ENCODE results near the gene RAD51B.
"Not testable (repeated sequence)": the region's sequence is repeated elsewhere in the genome, so short reads cannot be mapped to it uniquely, and the experiment has no call there.

Gene RAD51B

DNA sequence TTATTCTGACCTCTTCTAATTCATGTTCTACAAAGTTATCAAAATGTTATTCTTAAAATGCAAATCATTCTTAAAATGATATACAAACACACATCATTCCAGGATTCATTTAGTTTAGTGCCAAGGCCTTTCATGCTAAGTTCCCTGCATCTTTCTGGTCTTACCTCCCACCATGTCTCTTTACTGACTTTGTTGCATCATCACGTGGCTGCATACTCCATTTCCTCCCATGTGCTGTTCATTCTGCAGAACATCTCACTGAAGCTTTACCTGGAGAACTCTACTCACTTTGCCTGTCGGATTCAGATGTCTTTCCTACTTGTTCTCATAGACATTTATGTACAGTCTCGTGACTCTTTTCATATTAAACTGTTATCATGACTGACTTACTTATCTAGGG lies 278.1 kb downstream of the RAD51B start:
- peaks cover 38% of the 10 kb centered on the region for H3K36me3 Mint-ChIP-seq (ENCODE audit: low read depth)
- H3K27ac Mint-ChIP-seq = peak overlapping the region in 2 of 3 experiments; percentile 11 to 87
- peaks cover 40% of the 10 kb centered on the region for H3K4me1 Mint-ChIP-seq
- H3K4me3 Mint-ChIP-seq = no peak overlapping the region
- TF ChIP-seq, protein P1, sequence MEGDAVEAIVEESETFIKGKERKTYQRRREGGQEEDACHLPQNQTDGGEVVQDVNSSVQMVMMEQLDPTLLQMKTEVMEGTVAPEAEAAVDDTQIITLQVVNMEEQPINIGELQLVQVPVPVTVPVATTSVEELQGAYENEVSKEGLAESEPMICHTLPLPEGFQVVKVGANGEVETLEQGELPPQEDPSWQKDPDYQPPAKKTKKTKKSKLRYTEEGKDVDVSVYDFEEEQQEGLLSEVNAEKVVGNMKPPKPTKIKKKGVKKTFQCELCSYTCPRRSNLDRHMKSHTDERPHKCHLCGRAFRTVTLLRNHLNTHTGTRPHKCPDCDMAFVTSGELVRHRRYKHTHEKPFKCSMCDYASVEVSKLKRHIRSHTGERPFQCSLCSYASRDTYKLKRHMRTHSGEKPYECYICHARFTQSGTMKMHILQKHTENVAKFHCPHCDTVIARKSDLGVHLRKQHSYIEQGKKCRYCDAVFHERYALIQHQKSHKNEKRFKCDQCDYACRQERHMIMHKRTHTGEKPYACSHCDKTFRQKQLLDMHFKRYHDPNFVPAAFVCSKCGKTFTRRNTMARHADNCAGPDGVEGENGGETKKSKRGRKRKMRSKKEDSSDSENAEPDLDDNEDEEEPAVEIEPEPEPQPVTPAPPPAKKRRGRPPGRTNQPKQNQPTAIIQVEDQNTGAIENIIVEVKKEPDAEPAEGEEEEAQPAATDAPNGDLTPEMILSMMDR (IDR thresholded peaks at IDR 0.05; ENCODE audit: unreplicated experiment in 3 of 3) = no peak
- peaks cover 41% of the 10 kb centered on the region for H3K9me3 Mint-ChIP-seq
- H3K27me3 Mint-ChIP-seq (ENCODE audit: low read depth) = no peaks in the 10 kb centered on the region

DNA sequence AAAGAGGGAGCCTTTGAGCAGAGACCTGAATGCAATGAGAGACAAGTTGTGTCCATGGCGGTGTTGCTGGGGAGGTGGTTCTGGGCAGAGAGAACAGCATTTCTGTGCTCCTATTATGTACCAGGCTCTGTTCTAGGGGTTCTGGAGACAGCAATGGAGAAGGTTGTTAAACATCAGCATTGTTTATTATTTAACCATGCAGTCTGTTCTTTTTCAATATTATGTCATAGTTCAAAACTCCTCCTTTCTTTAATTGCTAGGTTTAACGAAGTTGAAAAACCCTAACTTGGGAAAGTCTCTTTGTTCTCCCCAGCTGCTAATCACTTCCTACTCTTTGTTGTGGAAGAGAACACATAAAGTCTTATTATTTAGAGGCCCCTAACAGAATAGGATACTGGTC lies 279.3 kb downstream of the RAD51B start:
- H3K4me1 Mint-ChIP-seq = peaks cover 47% of the 10 kb centered on the region
- H3K36me3 Mint-ChIP-seq (ENCODE audit: low read depth) = peaks cover 36% of the 10 kb centered on the region
- peak overlapping the region; percentile 1 to 87 (median 72) for H3K27ac Mint-ChIP-seq
- no peak overlapping the region for H3K4me3 Mint-ChIP-seq
- TF ChIP-seq, protein P1 (IDR thresholded peaks at IDR 0.05; ENCODE audit: unreplicated experiment in 3 of 3) = no peak
- no peaks in the 10 kb centered on the region for H3K27me3 Mint-ChIP-seq (ENCODE audit: low read depth)
- H3K9me3 Mint-ChIP-seq = peaks cover 42% of the 10 kb centered on the region

DNA sequence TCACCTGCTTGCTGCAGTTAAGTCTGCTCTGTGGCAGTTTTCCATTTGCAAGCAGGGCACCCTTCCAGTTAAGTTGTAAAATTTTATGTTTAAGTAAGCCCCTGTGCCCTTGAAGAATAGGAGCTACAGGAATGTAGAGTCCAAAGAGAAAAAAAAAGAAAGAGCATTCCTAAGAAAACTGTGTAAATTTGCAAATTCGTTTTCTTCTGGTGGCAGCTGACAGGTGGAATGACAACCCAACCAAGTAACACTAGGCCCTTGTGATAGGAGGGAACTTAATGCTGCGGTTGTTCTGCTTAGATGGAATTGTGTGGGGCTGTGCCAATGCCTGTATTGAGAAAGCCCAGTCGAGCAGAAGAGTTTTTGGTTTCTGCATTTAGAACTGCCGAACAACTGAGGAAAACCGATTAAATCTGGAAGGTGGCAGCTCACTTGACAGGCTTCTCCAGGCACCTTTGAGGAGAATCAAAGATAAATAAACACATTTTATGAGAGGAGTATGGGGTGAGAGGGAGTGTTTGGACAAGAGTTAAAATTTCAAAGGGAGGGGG lies 280.0 kb downstream of the RAD51B start:
- peaks cover 46% of the 10 kb centered on the region for H3K4me1 Mint-ChIP-seq
- peaks cover 42% of the 10 kb centered on the region for H3K9me3 Mint-ChIP-seq
- H3K4me3 Mint-ChIP-seq = no peak overlapping the region
- TF ChIP-seq, protein P1 (IDR thresholded peaks at IDR 0.05; ENCODE audit: unreplicated experiment in 3 of 3) = no peak
- peaks cover 36% of the 10 kb centered on the region for H3K36me3 Mint-ChIP-seq (ENCODE audit: low read depth)
- H3K27ac Mint-ChIP-seq = peak overlapping the region; percentile 72 to 87 (median 80)
- H3K27me3 Mint-ChIP-seq (ENCODE audit: low read depth) = no peaks in the 10 kb centered on the region

DNA sequence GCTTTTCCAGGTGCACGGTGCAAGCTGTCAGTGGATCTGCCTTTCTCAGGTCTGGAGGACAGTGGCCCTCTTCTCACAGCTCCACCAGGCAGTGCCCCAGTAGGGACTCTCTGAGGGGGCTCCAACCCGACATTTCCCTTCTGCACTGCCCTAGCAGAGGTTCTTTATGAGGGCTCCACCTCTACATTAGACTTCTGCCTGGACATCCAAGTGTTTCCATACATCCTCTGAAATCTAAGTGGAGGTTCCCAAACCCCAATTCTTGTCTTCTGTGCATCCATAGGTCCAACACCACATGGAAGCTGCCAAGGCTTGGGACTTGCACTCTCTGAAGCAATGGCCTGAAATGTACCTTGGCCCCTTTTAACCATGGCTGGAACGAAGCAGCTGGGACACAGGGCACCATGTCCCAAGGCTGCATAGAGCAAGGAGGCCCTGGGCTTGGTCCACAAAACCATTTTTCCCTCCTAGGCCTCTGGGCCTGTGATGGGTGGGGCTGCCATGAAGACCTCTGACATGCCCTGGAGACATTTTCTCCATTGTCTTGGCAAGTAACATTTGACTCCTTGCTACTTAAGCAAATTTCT lies 282.2 kb downstream of the RAD51B start:
- H3K36me3 Mint-ChIP-seq (ENCODE audit: low read depth) = peaks cover 36% of the 10 kb centered on the region

DNA sequence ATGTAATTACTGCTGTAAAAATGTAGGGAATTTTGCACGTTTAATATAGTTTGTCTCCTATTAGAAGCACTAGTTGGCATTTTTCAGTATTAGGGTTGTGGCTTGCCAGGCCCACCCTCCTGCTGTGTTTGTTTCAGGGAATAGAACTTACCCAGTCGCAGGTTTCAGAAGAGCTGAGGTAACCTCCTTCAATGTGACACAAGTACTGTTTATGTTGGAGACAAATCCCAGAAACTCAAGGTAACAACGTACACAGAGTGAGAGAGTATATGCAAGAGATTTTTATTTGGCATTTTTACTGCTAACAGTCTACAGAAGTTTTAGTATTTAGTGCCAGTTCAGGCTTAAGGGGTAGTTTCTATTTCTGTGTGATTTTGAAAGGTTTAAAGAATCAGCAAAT lies 284.3 kb downstream of the RAD51B start:
- Mint-ChIP-seq H3K4me1 (peaks cover 33% of the 10 kb centered on the region), H3K9me3 (peaks cover 38% of the 10 kb centered on the region), H3K36me3 (ENCODE audit: low read depth) (peaks cover 28% of the 10 kb centered on the region), H3K4me3 (no peak overlapping the region), H3K27ac (peak overlapping the region; percentile 27 to 90 (median 67)), H3K27me3 (ENCODE audit: low read depth) (no peaks in the 10 kb centered on the region)
- TF ChIP-seq, protein P1 (IDR thresholded peaks at IDR 0.05; ENCODE audit: unreplicated experiment in 3 of 3) = no peak

More for the DNA sequence above, 282.2 kb downstream of the RAD51B start:
- not testable (repeated sequence) for H3K4me3 Mint-ChIP-seq; H3K27me3 Mint-ChIP-seq (ENCODE audit: low read depth); H3K27ac Mint-ChIP-seq
- H3K9me3 Mint-ChIP-seq = peaks cover 42% of the 10 kb centered on the region
- peaks cover 41% of the 10 kb centered on the region for H3K4me1 Mint-ChIP-seq

DNA sequence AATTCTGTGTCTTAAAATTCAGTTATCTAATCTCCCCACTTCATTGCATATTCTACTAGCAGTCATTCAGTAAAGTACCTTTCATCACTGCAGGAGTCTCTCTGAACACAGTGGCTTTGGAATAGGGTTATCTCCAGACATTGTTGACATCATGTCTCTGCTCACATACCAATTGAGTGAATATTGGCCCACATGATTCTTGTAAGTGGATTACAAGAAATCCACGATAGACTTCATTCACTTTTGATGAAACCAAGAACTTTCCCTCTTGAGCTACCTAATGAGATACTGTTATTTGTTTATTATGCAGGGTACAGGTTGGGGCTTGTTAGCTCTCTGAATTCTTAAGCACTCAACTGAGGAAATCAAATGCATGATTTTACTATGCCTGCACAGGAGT lies 284.9 kb downstream of the RAD51B start:
- Mint-ChIP-seq H3K4me3 (no peak overlapping the region), H3K36me3 (ENCODE audit: low read depth) (peaks cover 25% of the 10 kb centered on the region), H3K27me3 (ENCODE audit: low read depth) (no peaks in the 10 kb centered on the region), H3K9me3 (peaks cover 35% of the 10 kb centered on the region), H3K4me1 (peaks cover 36% of the 10 kb centered on the region), H3K27ac (peak overlapping the region; percentile 57 to 78 (median 67))
- TF ChIP-seq, protein P1 (IDR thresholded peaks at IDR 0.05; ENCODE audit: unreplicated experiment in 3 of 3) = no peak

Data from nephron (organoid).